NB4 (cell line): ENCODE measurements around the gene ARPP21.
"Not testable (repeated sequence)": the region's sequence is repeated elsewhere in the genome, so short reads cannot be mapped to it uniquely, and the experiment has no call there.

Experiments used
- DNase-seq: peaks from one replicate; pipeline ENCODE4 v3.0.0; 2010; ENCODE audit warnings: low read depth
- H3K4me3 ChIP-seq: one replicate; pipeline ENCODE4 v1.5.1; 2011; ENCODE audit warnings: mild to moderate bottlenecking, low read depth, low read length, moderate library complexity
- CTCF ChIP-seq: IDR thresholded peaks from one replicate; pipeline ENCODE4 v1.5.1; 2012; ENCODE audit warnings: low read depth, low read length
- MAX ChIP-seq: IDR thresholded peaks from 2 replicates; pipeline ENCODE4 v1.6.1; 2011; ENCODE audit warnings: low read depth, low read length
- MYC ChIP-seq: IDR thresholded peaks from 2 replicates; pipeline ENCODE4 v1.6.1; 2011; ENCODE audit warnings: low read depth, low read length
- POLR2A ChIP-seq: IDR thresholded peaks from 2 replicates; pipeline ENCODE4 v1.6.1; 2011; ENCODE audit warnings: mild to moderate bottlenecking; ENCODE audit not compliant: insufficient read length; ENCODE audit errors: extremely low read depth

The ARPP21 gene

GRCh38 chr3:35598804-35599203 is 40.5 kb upstream of the ARPP21 start:
- no peak overlapping the region for H3K4me3 ChIP-seq
- DNase-seq = no peak
- TF ChIP-seq CTCF = no peak
- no peak for TF ChIP-seq MYC
- no peak for TF ChIP-seq MAX
- no peak for TF ChIP-seq POLR2A

GRCh38 chr3:35601959-35602358 is 37.4 kb upstream of the ARPP21 start:
- H3K4me3 ChIP-seq = no peak overlapping the region
- no peak for DNase-seq
- no peak for TF ChIP-seq CTCF
- no peak for TF ChIP-seq MYC
- no peak for TF ChIP-seq MAX
- no peak for TF ChIP-seq POLR2A

GRCh38 chr3:35602395-35602936 is 36.9 kb upstream of the ARPP21 start:
- no peak for DNase-seq
- H3K4me3 ChIP-seq = no peak overlapping the region
- TF ChIP-seq MYC = no peak
- no peak for TF ChIP-seq CTCF
- no peak for TF ChIP-seq MAX
- TF ChIP-seq POLR2A = no peak

GRCh38 chr3:35616346-35616745 is 23.0 kb upstream of the ARPP21 start:
- no peak for TF ChIP-seq POLR2A
- TF ChIP-seq MYC = no peak
- no peak overlapping the region for H3K4me3 ChIP-seq
- no peak for DNase-seq

GRCh38 chr3:35617370-35617769 is 22.0 kb upstream of the ARPP21 start:
- TF ChIP-seq CTCF (no peak), MAX (no peak)
- no peak for DNase-seq
- no peak overlapping the region for H3K4me3 ChIP-seq

GRCh38 chr3:35620238-35620637 is 19.1 kb upstream of the ARPP21 start:
- H3K4me3 ChIP-seq, DNase-seq: not testable (repeated sequence)

- no peak overlapping the region for H3K4me3 ChIP-seq
- DNase-seq = no peak
- TF ChIP-seq MYC = no peak
Measured at GRCh38 chr3:35624698-35625097, 14.6 kb upstream of the ARPP21 start.

- no peak for DNase-seq
- TF ChIP-seq POLR2A (no peak), CTCF (no peak), MAX (no peak), MYC (no peak)
- H3K4me3 ChIP-seq = no peak overlapping the region
Measured at GRCh38 chr3:35633332-35634124, 5.8 kb upstream of the ARPP21 start.
